Breast epithelium (tissue), 3 donors: ENCODE measurements around the gene SMCO3.

Source experiments
- POLR2A ChIP-seq: fragments of 450-650 bp; IDR thresholded peaks from one replicate; pipeline ENCODE4 v1.6.1; 2016; ENCODE audit warnings: antibody characterized with exemption, mild to moderate bottlenecking, moderate library complexity
- POLR2AphosphoS5 ChIP-seq, 3 donors: sonication (generic); formaldehyde crosslinking; IDR thresholded peaks; one replicate each; pipeline ENCODE4 v1.6.1; 2017; ENCODE audit warnings: antibody characterized with exemption in 3 of 3
- TF ChIP-seq, protein P1 (sequence below), 3 donors: fragments of 450-650 bp; IDR thresholded peaks; one replicate each; pipeline ENCODE4 v1.5.1; 2016 to 2017; ENCODE audit warnings: antibody characterized with exemption in 3 of 3, mild to moderate bottlenecking in 3 of 3, moderate library complexity in 3 of 3

DNA sequence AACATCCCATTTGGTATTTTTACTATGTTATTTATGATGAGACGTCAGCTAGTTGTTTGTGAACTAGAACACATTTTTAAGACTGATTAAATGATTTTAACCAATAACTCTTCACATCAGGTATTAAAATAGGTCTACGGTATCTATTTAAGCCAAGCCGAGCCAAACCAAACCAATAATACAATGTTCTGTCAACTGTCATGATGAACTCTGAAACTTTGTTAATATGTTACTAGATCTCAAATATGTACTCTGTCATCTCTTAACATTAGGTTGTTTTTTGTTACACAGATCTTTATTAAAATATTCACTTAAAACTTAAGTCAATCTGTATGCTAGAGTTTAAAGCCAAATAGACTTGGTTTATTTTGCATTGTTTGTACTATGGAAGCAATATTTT is 28.3 kb upstream of the SMCO3 start:
- TF ChIP-seq, protein P1, sequence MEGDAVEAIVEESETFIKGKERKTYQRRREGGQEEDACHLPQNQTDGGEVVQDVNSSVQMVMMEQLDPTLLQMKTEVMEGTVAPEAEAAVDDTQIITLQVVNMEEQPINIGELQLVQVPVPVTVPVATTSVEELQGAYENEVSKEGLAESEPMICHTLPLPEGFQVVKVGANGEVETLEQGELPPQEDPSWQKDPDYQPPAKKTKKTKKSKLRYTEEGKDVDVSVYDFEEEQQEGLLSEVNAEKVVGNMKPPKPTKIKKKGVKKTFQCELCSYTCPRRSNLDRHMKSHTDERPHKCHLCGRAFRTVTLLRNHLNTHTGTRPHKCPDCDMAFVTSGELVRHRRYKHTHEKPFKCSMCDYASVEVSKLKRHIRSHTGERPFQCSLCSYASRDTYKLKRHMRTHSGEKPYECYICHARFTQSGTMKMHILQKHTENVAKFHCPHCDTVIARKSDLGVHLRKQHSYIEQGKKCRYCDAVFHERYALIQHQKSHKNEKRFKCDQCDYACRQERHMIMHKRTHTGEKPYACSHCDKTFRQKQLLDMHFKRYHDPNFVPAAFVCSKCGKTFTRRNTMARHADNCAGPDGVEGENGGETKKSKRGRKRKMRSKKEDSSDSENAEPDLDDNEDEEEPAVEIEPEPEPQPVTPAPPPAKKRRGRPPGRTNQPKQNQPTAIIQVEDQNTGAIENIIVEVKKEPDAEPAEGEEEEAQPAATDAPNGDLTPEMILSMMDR (IDR thresholded peaks at IDR 0.05) = no peak
- TF ChIP-seq POLR2A = no peak
- TF ChIP-seq POLR2AphosphoS5 (IDR thresholded peaks at IDR 0.05) = no peak
